Measurements from ENCODE around the gene LCN9.

DNA sequence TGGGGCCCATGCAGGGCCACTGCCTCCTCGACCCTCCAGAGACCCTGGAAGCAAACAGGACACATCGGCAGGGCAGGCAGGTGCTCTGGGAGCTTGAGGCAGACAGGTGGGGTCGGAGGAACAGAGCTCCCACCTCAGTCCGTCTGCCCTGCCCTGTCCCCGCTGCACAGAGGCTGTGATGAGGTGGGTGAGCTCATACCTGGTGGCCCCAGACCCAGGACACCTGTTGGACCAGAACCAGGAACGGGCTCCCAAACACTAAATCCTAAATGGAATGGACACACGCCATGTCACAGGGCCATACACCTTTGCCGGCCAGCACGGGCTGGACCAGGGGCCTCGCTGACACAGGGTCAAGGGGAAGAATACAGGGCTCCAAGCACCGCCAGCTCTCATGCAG lies 30.7 kb downstream of the LCN9 start:
- TF ChIP-seq, protein P1, sequence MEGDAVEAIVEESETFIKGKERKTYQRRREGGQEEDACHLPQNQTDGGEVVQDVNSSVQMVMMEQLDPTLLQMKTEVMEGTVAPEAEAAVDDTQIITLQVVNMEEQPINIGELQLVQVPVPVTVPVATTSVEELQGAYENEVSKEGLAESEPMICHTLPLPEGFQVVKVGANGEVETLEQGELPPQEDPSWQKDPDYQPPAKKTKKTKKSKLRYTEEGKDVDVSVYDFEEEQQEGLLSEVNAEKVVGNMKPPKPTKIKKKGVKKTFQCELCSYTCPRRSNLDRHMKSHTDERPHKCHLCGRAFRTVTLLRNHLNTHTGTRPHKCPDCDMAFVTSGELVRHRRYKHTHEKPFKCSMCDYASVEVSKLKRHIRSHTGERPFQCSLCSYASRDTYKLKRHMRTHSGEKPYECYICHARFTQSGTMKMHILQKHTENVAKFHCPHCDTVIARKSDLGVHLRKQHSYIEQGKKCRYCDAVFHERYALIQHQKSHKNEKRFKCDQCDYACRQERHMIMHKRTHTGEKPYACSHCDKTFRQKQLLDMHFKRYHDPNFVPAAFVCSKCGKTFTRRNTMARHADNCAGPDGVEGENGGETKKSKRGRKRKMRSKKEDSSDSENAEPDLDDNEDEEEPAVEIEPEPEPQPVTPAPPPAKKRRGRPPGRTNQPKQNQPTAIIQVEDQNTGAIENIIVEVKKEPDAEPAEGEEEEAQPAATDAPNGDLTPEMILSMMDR (optimal IDR thresholded peaks at IDR 0.05 in 1 of 3, IDR thresholded peaks at IDR 0.05 in 1 of 3, conservative IDR thresholded peaks at IDR 0.05 in 1 of 3; ENCODE audit: extremely low read depth in 1 of 3, insufficient read depth in 2 of 3, low read length in 3 of 3) = no peak
- no peak for TF ChIP-seq EZH2 (IDR thresholded peaks at IDR 0.05; ENCODE audit: low read length)
